HT1080 (cell line): ENCODE data around the gene SNX4. TPM values are rescaled to one million over a fixed set of nuclear protein-coding genes. Genes with fewer than 3 reads are reported as not detected.
A peak's percentile ranks its signal among the peaks of the same experiment; 100 is the strongest.

Experiments
- DNase-seq: peaks from one replicate; pipeline ENCODE4 v3.0.0-alpha.2; 2015; ENCODE audit warnings: low read depth
- total RNA-seq: library from RNA; depleted of rRNA; stranded (reverse); fragments of >200 nt; shearing (Covaris generic); gene quantifications from 2 replicates; pipeline ENCODE4 v1.2.3, GENCODE V29; 2014

The SNX4 gene
- total RNA-seq, 1 experiment from 2014 or later, result 25.7 TPM

DNA sequence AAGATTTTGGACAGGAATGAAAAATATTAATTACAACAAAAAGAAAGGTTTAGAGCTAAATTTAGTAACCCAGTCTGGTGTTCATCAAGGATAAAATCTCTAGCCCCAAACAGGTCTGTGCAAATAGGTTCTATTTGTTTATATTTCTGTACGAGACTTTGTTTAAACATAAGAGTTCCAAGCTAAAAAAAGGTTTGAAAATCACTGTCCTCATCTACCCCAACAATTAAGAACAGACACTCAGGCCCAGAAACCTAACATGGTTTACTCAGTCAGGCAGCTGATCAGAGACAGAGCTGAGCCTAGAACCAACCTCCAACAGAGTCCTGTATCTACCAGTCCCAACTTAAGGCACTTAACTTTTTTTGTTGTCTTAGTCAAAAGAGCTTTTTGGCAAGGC lies 49.3 kb downstream of the SNX4 start:
- no peak for DNase-seq

GRCh38 chr3:125462722-125463299 lies 57.2 kb downstream of the SNX4 start:
- no peak for DNase-seq

DNA sequence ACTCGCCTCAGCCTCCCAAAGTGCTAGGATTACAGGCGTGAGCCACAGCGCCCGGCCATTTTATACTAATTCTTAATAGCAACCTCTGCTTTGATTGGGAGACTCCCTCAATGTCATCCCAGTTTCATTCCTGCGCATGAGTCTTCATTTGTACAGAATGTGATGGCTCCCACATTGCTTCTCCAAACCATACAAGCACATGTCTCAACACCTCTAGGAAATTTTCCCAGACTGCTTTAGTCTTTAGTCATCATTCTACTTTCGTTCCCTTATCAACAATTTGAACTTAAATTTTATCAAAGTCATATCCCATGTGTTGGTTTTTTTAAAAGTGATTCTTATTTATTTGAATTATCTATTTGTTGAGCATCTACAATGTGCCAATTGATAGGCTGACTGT lies 58.1 kb downstream of the SNX4 start:
- no peak for DNase-seq

- no peak for DNase-seq
These were observed 59.8 kb downstream of the SNX4 start for GRCh38 chr3:125460233-125460632.

GRCh38 chr3:125443923-125444322 lies 76.1 kb downstream of the SNX4 start:
- no peak for DNase-seq

DNA sequence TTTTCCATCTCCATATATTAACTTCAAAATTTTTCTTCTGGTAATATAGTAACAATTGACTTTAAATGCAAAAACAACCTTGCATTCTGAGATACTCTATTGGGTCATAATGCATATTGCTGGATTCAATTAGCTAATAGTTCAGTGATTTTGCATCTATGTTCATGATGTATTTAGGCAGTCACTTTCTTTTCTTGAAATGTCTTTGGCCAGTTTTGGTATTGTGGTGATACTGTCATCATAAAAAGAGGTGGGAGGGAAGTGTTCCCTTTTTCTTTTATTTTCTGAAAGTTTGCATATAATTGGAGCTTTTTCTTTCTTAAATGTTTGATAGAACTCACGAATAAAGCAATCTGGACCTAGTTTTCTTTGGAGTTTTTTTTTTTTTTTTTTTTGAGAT lies 77.5 kb downstream of the SNX4 start:
- DNase-seq, result no peak

DNA sequence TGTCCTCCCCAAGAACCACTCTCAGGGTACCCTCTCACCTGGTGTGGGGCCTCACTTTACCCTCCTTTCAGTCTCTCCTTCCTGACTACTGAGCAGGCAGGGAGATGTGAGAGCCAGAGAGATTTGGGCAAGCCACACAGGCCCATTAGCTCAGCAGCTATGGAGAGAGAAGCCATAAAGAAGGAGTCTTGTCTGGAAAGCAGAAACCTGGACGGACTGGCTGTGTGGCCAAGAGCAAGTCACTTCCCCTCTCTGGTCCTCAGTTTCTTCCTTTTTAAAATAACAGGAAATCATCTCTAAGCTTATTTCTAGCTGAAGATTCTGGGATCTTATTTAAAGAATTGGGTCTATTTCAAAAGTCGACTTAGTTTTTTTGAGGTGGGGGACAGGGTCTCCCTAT lies 79.0 kb downstream of the SNX4 start:
- no peak for DNase-seq

DNA sequence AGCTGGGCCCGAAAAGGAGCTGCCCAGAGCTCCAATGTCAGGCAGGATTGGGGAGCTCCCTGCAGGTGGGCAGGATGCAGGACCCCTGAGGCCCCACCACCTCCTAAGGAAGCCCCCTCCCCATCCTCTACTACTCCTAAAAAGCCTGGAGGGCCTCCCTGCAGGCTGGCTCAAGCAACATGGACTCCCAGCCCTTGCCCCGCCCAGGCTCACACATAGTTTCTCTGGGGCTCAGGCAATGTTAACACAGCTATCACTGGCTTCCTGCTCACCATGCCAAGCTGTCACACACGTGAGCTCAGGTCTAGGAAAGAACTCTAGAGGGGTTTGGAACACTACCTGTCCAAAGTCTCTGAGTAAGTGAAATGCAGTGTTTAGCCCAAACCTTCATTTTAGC lies 79.4 kb downstream of the SNX4 start:
- no peak for DNase-seq

DNA sequence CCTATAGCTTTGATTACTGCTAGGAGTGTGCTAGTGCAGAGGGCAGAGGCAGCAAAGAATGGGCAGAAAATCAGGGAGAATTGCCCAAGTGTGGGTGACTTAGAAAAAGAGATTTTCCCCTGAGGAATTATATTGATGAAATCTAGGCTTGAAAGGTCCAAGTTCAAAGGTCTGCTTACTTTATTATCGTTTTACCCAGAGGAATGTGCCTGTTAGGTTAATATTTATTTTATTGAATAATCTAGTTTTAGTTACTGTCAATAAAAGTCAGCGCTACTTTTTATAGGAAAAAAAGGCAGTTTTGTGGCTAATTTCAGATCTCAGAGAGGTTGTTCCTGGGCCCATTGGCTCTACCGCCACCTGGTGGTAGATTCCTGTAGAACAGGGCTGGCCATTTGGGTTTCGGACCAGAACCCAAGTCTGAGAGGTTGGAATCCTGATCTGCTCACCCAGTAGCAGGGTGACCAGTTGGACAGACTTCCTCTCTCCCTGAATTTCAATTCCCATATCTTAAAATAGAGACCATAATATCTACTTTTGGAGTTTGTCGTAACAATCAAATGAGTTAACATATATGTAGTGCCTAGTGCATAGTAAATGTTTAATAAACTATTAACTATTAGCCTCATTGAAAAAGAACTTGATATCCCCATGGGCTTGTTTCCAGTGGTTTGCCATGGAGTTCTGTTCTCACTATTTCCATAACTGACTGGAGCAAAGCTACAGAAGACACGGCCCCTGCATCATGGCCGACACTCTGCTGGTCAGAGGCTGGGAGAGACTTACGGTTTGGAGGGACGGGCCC lies 82.2 kb downstream of the SNX4 start:
- DNase-seq, result peak; percentile 52

- no peak for DNase-seq
These were observed 83.1 kb downstream of the SNX4 start for GRCh38 chr3:125436921-125437320.

- no peak for DNase-seq
These were observed 84.8 kb downstream of the SNX4 start for GRCh38 chr3:125435231-125435630.

DNA sequence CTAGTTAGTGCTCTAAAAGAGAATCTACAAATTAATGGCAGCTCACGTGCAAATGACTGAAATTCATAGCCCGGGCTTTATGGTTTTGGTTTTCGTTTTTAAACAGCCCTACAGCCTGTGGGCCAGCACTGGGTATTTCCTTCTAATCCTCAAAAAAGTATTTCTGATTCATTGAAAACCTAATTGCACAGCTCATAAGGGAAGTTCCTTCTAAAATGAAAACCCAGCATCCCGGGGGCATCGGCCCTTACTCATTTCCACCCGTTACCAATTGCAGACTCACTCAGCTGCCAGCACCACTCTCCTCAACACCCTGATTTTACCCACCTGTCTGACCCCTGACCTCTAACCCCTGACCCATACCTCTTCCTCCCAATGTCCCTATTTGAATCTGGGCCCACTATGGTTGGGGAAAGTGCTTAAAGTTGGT lies 85.4 kb downstream of the SNX4 start:
- DNase-seq, result no peak

GRCh38 chr3:125433611-125434041 lies 86.4 kb downstream of the SNX4 start:
- no peak for DNase-seq

GRCh38 chr3:125433091-125433534 lies 86.9 kb downstream of the SNX4 start:
- DNase-seq, result no peak

DNA sequence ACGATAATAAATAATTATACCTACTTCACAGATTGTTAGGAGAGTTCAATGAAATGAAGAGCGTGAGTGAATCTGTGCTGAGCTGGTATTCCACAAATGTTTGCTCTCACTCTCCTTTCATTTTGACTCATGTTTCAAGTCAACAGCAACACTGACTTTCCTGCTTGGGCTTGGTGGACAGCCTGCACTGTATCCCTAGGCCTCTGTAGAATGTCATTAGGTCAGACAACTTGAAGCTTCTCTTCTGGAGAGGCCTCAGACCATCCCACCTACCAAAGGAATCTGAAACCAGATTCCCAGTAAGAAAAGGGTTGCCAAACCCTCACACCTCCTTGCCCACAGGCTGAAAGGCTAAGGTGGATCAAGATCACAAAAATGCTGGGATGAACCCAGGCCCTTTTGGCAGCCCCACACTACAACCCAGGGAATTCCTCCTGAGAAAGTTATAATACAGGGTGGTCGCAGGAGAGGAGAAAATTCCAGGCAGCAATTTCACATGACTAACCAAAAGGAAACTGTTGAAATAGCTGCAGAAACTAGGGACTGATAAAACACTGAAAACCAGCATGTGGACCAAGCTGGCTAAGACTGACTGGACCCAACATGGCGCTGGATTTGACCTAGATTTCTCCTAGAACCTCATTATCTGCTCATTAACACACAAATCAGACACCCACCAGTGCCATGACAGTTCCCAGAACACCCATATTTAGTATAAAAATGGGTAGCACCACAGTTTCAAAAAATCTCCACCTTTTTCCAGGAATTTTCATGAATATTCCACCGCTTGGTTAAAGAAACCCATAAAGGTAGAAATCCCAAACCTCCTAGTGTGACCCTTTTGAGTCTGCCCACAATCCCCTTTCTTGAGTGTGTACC lies 87.9 kb downstream of the SNX4 start:
- no peak for DNase-seq

DNA sequence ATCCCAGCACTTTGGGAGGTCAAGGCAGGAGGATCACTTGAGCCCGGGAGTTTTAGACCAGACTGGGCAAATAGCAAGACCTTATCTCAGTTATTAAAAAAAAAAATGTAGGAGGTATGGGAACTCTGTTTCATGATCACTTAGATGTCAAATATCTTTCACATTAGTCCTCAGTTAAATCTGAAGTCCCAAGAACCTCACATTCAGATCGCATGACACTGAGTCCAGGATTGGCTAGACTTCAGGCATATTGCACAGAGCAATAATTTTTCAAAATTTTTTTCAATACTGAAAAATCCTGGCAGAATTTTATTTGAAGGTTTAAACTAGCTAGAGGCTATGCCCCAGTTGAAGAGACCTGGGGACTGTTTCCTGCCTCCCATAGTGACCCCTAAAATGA lies 88.6 kb downstream of the SNX4 start:
- no peak for DNase-seq

DNA sequence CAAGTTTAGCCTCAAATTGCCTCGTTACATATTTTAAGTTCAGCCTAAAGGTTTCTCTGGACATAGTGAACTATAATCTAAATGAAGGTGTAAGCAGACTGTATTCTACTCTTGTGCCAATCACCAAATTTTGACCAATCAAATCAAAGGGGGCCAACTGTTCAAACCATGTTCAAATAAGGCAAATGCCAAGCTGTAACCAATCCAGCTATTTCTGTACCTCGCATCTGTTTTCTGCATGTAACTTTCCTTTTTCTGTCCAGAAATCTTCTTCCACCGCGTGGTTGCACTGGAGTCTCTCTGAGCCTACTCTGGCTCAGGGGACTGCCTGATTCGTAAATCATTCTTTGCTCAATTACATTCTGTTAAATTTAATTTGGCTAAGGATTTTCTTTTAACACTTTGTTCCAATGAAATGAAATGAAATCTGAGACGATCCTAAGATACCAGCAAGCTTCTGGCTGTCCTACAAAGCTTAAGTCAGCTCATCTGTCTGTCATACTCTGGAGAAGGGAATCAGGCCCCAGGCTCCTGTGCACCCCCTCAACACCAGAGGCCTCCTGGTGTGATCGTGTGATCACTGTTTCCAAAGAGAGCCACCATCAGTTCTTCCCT lies 91.7 kb downstream of the SNX4 start:
- DNase-seq, result no peak

DNA sequence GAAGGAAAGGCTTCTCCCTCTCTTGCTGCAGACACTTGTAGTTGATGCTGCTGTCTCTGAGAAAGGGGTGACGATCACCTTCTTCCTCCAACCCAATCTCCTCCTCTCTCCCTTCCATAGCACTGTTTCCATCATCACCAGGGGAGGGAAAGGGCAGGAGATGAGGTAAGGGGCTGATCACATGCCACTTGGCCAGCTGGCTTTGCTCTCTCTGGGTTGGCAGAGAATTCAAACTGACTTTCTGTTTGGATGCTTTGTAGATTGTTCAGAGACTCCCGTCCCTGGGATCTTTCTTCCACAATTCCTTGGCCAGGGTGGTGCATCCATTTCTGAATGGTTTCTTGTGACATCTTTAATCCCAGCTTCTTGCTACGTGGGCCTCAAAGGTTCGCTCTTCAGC lies 101.7 kb downstream of the SNX4 start:
- peak; percentile 18 for DNase-seq

DNA sequence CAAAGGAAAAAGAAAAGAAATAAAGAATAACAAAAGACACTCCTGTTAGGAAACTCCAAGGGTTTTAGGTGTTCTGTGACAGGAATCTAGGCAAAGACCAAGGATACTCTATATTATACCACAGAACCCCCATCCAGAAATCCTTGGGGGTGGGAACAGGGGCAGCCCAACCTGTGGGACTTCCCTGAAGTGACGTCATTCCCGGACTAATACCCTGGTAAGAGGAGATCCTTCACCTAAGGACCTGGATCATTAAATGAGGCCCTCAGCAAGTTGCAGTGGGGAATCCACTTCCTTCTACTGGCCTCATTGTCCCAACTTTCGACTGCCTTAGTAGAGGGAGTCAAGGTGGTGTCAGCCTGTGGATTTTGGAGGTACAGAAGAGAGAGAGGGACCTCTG lies 103.8 kb downstream of the SNX4 start:
- no peak for DNase-seq

DNA sequence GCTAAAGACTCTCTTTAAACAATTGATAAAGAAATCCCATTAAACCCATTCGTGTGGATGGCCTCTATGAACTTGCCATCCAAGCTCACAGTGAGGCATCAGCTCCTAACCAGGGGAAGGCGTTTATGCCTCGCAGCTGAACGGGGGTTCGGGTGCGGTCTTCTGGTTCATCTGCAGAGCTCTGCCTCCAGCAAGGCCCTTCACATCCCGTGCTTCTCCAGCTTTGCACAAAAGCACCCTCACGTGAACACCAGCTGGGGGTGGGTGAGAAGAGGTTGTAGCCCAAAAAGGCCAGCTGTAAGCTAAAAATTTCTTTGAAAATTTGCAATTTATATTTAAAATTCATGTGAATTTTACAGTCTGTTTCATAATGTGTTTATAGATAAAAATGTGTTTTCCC lies 105.3 kb downstream of the SNX4 start:
- no peak for DNase-seq

DNA sequence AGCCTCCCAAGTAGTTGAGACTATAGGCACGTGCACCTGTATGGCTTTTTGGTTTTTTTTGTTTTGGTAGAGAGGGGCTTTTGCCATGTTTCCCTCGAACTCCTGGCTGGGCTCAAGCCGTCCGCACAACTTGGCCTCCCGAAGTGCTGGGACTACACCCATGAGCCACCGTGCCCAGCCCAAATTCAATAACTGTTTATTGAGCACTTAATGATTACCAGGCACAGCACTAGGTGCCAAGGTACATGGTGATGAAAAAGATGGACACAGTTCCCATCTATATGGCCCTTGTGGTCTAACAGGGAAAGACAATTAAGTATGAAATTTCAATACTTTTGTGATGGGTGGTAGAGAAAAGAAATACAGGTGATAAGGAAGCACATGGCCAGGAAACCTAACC lies 109.1 kb downstream of the SNX4 start:
- no peak for DNase-seq

GRCh38 chr3:125406070-125406469 lies 113.9 kb downstream of the SNX4 start:
- DNase-seq, result no peak
